ENCODE measurements around the gene TPTE. TPM values are rescaled to one million over a fixed set of nuclear protein-coding genes. Genes with fewer than 3 reads are reported as not detected.
"Not testable (repeated sequence)": the region's sequence is repeated elsewhere in the genome, so short reads cannot be mapped to it uniquely, and the experiment has no call there.

TPTE gene
- total RNA-seq, 1 donor from 2014 or later: not detected

GRCh38 chr21:10639123-10639522 is 117.7 kb downstream of the TPTE start:
- H3K79me2 ChIP-seq (ENCODE audit: insufficient read depth, low read length): no peaks in the 10 kb centered on the region
- no peaks in the 10 kb centered on the region for H3K4me1 ChIP-seq (ENCODE audit: insufficient read depth, low read length)
- no peak for DNase-seq (ENCODE audit: low read depth)
- H3K9me3 ChIP-seq (ENCODE audit: insufficient read depth, low read depth, low read length): peaks cover 29% of the 10 kb centered on the region
- H3K9me3 Mint-ChIP-seq (ENCODE audit: unreplicated experiment): no peaks in the 10 kb centered on the region
- no peak overlapping the region for H3K4me3 Mint-ChIP-seq (ENCODE audit: unreplicated experiment)
- H3K27me3 ChIP-seq (ENCODE audit: insufficient read depth, low read length): no peaks in the 10 kb centered on the region
- no peak overlapping the region for H3K27ac ChIP-seq (ENCODE audit: low read depth, low read length)
- H3K36me3 ChIP-seq (ENCODE audit: insufficient read depth, low read length): no peaks in the 10 kb centered on the region
- H3K4me3 ChIP-seq (ENCODE audit: insufficient read depth, low read depth, low read length): no peak overlapping the region
- no peak for FAIRE-seq
- TF ChIP-seq CTCF (IDR thresholded peaks at IDR 0.05; ENCODE audit: insufficient read depth, low read depth, low read length) (no peak), EZH2 (IDR thresholded peaks at IDR 0.05; ENCODE audit: insufficient read depth, low read length) (no peak)
- H2AFZ ChIP-seq (ENCODE audit: low read depth, low read length): no peak overlapping the region
- no peak overlapping the region for H3K27ac Mint-ChIP-seq (ENCODE audit: unreplicated experiment)
- no peak overlapping the region for H3K9ac ChIP-seq (ENCODE audit: low read length)
- H4K20me1 ChIP-seq (ENCODE audit: insufficient read depth, low read length): no peaks in the 10 kb centered on the region
- H3K36me3 Mint-ChIP-seq (ENCODE audit: low read depth, unreplicated experiment): no peaks in the 10 kb centered on the region
- no peak overlapping the region for H3K4me2 ChIP-seq (ENCODE audit: low read length)
- H3K27me3 Mint-ChIP-seq (ENCODE audit: low read depth, unreplicated experiment): no peaks in the 10 kb centered on the region
- H3K4me1 Mint-ChIP-seq (ENCODE audit: low read depth, unreplicated experiment): no peaks in the 10 kb centered on the region

- not testable (repeated sequence) for H3K27me3 ChIP-seq (ENCODE audit: insufficient read depth, low read length); DNase-seq (ENCODE audit: low read depth); H3K4me3 ChIP-seq (ENCODE audit: insufficient read depth, low read depth, low read length); H4K20me1 ChIP-seq (ENCODE audit: insufficient read depth, low read length); H3K9ac ChIP-seq (ENCODE audit: low read length); H3K4me1 ChIP-seq (ENCODE audit: insufficient read depth, low read length); H3K27me3 Mint-ChIP-seq (ENCODE audit: low read depth, unreplicated experiment); H3K9me3 Mint-ChIP-seq (ENCODE audit: unreplicated experiment); H3K4me2 ChIP-seq (ENCODE audit: low read length); H3K27ac Mint-ChIP-seq (ENCODE audit: unreplicated experiment); H2AFZ ChIP-seq (ENCODE audit: low read depth, low read length); FAIRE-seq; H3K36me3 Mint-ChIP-seq (ENCODE audit: low read depth, unreplicated experiment); H3K27ac ChIP-seq (ENCODE audit: low read depth, low read length); H3K4me1 Mint-ChIP-seq (ENCODE audit: low read depth, unreplicated experiment); H3K36me3 ChIP-seq (ENCODE audit: insufficient read depth, low read length); H3K4me3 Mint-ChIP-seq (ENCODE audit: unreplicated experiment); H3K79me2 ChIP-seq (ENCODE audit: insufficient read depth, low read length)
- H3K9me3 ChIP-seq (ENCODE audit: insufficient read depth, low read depth, low read length): peaks cover 29% of the 10 kb centered on the region
Measured at GRCh38 chr21:10639746-10640145, 118.4 kb downstream of the TPTE start.

GRCh38 chr21:10640446-10640845 is 119.1 kb downstream of the TPTE start:
- H2AFZ ChIP-seq (ENCODE audit: low read depth, low read length): no peak overlapping the region
- no peak overlapping the region for H3K4me3 ChIP-seq (ENCODE audit: insufficient read depth, low read depth, low read length)
- H4K20me1 ChIP-seq (ENCODE audit: insufficient read depth, low read length): no peaks in the 10 kb centered on the region
- no peak overlapping the region for H3K4me2 ChIP-seq (ENCODE audit: low read length)
- no peaks in the 10 kb centered on the region for H3K27me3 Mint-ChIP-seq (ENCODE audit: low read depth, unreplicated experiment)
- FAIRE-seq (no peak), DNase-seq (ENCODE audit: low read depth) (no peak)
- no peaks in the 10 kb centered on the region for H3K36me3 ChIP-seq (ENCODE audit: insufficient read depth, low read length)
- no peaks in the 10 kb centered on the region for H3K4me1 ChIP-seq (ENCODE audit: insufficient read depth, low read length)
- H3K4me3 Mint-ChIP-seq (ENCODE audit: unreplicated experiment): no peak overlapping the region
- peaks cover 29% of the 10 kb centered on the region for H3K9me3 ChIP-seq (ENCODE audit: insufficient read depth, low read depth, low read length)
- H3K27ac Mint-ChIP-seq (ENCODE audit: unreplicated experiment): no peak overlapping the region
- H3K36me3 Mint-ChIP-seq (ENCODE audit: low read depth, unreplicated experiment): no peaks in the 10 kb centered on the region
- H3K9ac ChIP-seq (ENCODE audit: low read length): no peak overlapping the region
- no peaks in the 10 kb centered on the region for H3K79me2 ChIP-seq (ENCODE audit: insufficient read depth, low read length)
- H3K4me1 Mint-ChIP-seq (ENCODE audit: low read depth, unreplicated experiment): no peaks in the 10 kb centered on the region
- no peaks in the 10 kb centered on the region for H3K9me3 Mint-ChIP-seq (ENCODE audit: unreplicated experiment)
- H3K27me3 ChIP-seq (ENCODE audit: insufficient read depth, low read length): no peaks in the 10 kb centered on the region
- no peak for TF ChIP-seq EZH2 (IDR thresholded peaks at IDR 0.05; ENCODE audit: insufficient read depth, low read length)
- TF ChIP-seq CTCF (IDR thresholded peaks at IDR 0.05; ENCODE audit: insufficient read depth, low read depth, low read length): no peak
- no peak overlapping the region for H3K27ac ChIP-seq (ENCODE audit: low read depth, low read length)

Measured in astrocyte (in vitro differentiated cells and primary cell).